Astrocyte of the spinal cord (primary cell): Measurements from ENCODE around the gene H3-3A.
A peak's percentile ranks its signal among the peaks of the same experiment; 100 is the strongest.

Experiments
- DNase-seq: peaks from one replicate; pipeline ENCODE4 v3.0.0; 2011; ENCODE audit warnings: low read depth, low spot score
- H3K4me3 ChIP-seq: 2 replicates; pipeline ENCODE4 v1.5.1; 2011; ENCODE audit warnings: low read depth, mild to moderate bottlenecking, low read length, moderate library complexity
- in situ Hi-C: cut with HindIII; loops from 2 replicates; pipeline ENCODE4 v1.10.0; 2017; ENCODE audit warnings: low sequenced_read_pairs
- TF ChIP-seq, protein P1 (sequence below): IDR thresholded peaks from 2 replicates; pipeline ENCODE4 v1.5.1; 2012; ENCODE audit warnings: low read depth, mild to moderate bottlenecking, low read length, inconsistent platforms

The H3-3A gene

GRCh38 chr1:226117330-226117729, 54.8 kb downstream of the H3-3A start:
- in situ Hi-C loops = no loop called here

DNA sequence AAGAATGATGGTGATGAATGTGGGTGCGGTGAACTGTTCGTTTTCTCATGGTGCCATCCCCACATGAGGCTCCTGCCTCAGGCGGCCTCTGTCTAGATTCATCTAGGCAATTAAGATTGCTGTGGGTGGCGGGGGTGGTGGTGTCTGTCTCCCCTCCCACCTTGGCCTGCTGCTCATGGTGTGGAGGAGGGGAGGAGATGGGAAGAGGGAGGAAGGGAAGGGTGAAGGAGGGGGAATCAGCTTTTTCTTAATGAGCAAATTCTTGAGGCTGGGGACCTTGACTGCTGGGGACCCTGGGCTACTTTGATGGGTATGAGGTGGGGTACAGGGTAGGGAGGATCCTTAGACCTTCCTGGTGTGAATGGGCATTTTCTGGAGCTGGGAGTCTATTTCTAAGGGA, 55.8 kb downstream of the H3-3A start:
- no peak overlapping the region for H3K4me3 ChIP-seq
- TF ChIP-seq, protein P1, sequence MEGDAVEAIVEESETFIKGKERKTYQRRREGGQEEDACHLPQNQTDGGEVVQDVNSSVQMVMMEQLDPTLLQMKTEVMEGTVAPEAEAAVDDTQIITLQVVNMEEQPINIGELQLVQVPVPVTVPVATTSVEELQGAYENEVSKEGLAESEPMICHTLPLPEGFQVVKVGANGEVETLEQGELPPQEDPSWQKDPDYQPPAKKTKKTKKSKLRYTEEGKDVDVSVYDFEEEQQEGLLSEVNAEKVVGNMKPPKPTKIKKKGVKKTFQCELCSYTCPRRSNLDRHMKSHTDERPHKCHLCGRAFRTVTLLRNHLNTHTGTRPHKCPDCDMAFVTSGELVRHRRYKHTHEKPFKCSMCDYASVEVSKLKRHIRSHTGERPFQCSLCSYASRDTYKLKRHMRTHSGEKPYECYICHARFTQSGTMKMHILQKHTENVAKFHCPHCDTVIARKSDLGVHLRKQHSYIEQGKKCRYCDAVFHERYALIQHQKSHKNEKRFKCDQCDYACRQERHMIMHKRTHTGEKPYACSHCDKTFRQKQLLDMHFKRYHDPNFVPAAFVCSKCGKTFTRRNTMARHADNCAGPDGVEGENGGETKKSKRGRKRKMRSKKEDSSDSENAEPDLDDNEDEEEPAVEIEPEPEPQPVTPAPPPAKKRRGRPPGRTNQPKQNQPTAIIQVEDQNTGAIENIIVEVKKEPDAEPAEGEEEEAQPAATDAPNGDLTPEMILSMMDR = no peak
- in situ Hi-C loops = no loop called here
- DNase-seq = no peak

More at GRCh38 chr1:226117330-226117729, 54.8 kb downstream of the H3-3A start:
- no peak for DNase-seq
- H3K4me3 ChIP-seq = no peak overlapping the region
- TF ChIP-seq, protein P1 = no peak

DNA sequence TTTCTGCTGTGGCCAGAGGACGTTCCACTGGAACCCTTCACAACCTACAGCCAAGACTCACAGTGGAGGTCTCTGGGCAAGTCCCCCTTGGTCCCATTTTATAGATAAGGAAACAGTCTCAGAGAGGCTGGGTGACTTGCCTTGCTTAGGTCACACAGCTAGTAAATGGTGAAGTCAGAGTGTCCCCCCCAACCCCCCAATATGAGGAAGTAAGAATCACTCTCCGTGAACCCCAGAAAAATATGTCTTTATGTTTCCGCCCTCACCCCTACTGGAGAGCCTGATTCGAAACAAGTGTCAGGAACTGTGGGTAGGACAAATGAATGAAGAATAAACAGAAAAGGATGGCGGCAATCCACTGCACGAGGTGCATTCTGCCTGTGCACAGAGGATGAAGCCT, 56.7 kb downstream of the H3-3A start:
- TF ChIP-seq, protein P1 = no peak
- no peak for DNase-seq
- in situ Hi-C loops = no loop called here
- no peak overlapping the region for H3K4me3 ChIP-seq

DNA sequence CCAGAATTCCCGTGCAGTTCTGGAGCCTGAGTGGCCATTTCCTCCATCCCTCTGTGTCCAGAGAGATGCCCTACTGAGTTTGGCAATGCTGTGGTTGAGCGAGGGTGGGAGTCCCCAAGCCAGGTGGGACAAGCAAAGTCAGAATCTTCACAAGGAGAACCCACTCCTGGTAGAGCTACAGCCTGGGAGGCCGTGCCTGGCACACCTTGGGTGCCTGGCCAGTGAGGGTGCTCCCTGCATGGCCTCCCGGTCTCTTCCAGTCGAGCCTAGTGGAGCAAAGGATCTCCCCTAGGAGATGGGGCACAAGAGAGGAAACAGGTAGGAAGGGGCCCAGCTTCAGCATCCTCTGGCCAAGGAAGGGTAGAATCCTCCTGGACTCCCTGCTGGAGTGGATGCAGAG, 57.9 kb downstream of the H3-3A start:
- no peak overlapping the region for H3K4me3 ChIP-seq
- in situ Hi-C loops = no loop called here
- TF ChIP-seq, protein P1 = no peak
- no peak for DNase-seq

GRCh38 chr1:226121049-226121586, 58.6 kb downstream of the H3-3A start:
- in situ Hi-C loops = no loop called here
- peak overlapping the region; percentile 7 for H3K4me3 ChIP-seq
- TF ChIP-seq, protein P1 = no peak
- DNase-seq = no peak
